HFFc6 (cell line): ENCODE data around the gene THRAP3. TPM values are rescaled to one million over a fixed set of nuclear protein-coding genes. Genes with fewer than 3 reads are reported as not detected.
A peak's percentile ranks its signal among the peaks of the same experiment; 100 is the strongest.

Source experiments
- DNase-seq: peaks from one replicate; pipeline ENCODE4 v3.0.0-alpha.2; 2018
- H3K27ac Mint-ChIP-seq: 2 replicates; pipeline ENCODE4 v1.8.0; 2020; ENCODE audit warnings: mild to moderate bottlenecking, mixed read lengths
- H3K27me3 Mint-ChIP-seq: 2 replicates; pipeline ENCODE4 v1.8.0; 2021; ENCODE audit warnings: mild to moderate bottlenecking, moderate library complexity, mixed read lengths; ENCODE audit not compliant: insufficient read depth
- H3K36me3 Mint-ChIP-seq: 2 replicates; pipeline ENCODE4 v1.8.0; 2021; ENCODE audit warnings: low read depth, mixed read lengths
- H3K4me1 Mint-ChIP-seq: 2 replicates; pipeline ENCODE4 v1.8.0; 2020; ENCODE audit warnings: low read depth, mixed read lengths
- H3K4me3 Mint-ChIP-seq: 2 replicates; pipeline ENCODE4 v1.8.0; 2020; ENCODE audit warnings: mild to moderate bottlenecking, moderate library complexity, mixed read lengths
- H3K9me3 Mint-ChIP-seq: 2 replicates; pipeline ENCODE4 v1.8.0; 2020; ENCODE audit warnings: mild to moderate bottlenecking, mixed read lengths
- CTCF ChIP-seq: fragments of 200-600 bp; sonication (generic); IDR thresholded peaks from 2 replicates; pipeline ENCODE4 v1.5.0; 2021; ENCODE audit warnings: antibody characterized with exemption, mild to moderate bottlenecking
- total RNA-seq, 6 experiments: library from RNA; stranded (reverse); fragmentation: NEBNext Ultra II Directional; extraction: Animal tissue kit (Norgen Biotek cat#: 25700); gene quantifications; 2 replicates in 1 of 6; 3 replicates in 5 of 6; pipeline ENCODE4 v1.2.3, GENCODE V29; 2021

Gene THRAP3
- total RNA-seq, 6 experiments from 2014 or later, result 116 to 126 (median 121) TPM

- no peak for TF ChIP-seq CTCF
- Mint-ChIP-seq H3K27me3 (peaks cover 2% of the 10 kb centered on the region; the same call in 1 of the 2 replicates), H3K36me3 (peaks cover 46% of the 10 kb centered on the region), H3K27ac (peak overlapping the region; percentile 18), H3K4me1 (peaks cover 26% of the 10 kb centered on the region), H3K4me3 (no peak overlapping the region), H3K9me3 (no peaks in the 10 kb centered on the region)
- DNase-seq, result no peak
Observed at GRCh38 chr1:36298640-36299039, 74.4 kb downstream of the THRAP3 start.

- Mint-ChIP-seq H3K4me3 (no peak overlapping the region; the same call in 1 of the 2 replicates), H3K9me3 (no peaks in the 10 kb centered on the region), H3K27ac (peak overlapping the region; percentile 69), H3K36me3 (peaks cover 50% of the 10 kb centered on the region), H3K27me3 (peaks cover 3% of the 10 kb centered on the region; the same call in 1 of the 2 replicates), H3K4me1 (peaks cover 35% of the 10 kb centered on the region)
- no peak for TF ChIP-seq CTCF
- DNase-seq, result peak; percentile 32
Observed at GRCh38 chr1:36300526-36300925, 76.3 kb downstream of the THRAP3 start.

- H3K36me3 Mint-ChIP-seq, result peaks cover 47% of the 10 kb centered on the region
Observed at GRCh38 chr1:36301220-36301619, 77.0 kb downstream of the THRAP3 start.

GRCh38 chr1:36303244-36303643 lies 79.0 kb downstream of the THRAP3 start:
- no peak for TF ChIP-seq CTCF
- Mint-ChIP-seq H3K9me3 (no peaks in the 10 kb centered on the region), H3K27ac (peak overlapping the region; percentile 20; the same call in 1 of the 2 replicates), H3K27me3 (peaks cover 6% of the 10 kb centered on the region), H3K4me1 (peaks cover 49% of the 10 kb centered on the region), H3K36me3 (peaks cover 37% of the 10 kb centered on the region), H3K4me3 (no peak overlapping the region)
- DNase-seq, result no peak

More at GRCh38 chr1:36301220-36301619, 77.0 kb downstream of the THRAP3 start:
- Mint-ChIP-seq H3K27ac (peak overlapping the region; percentile 69), H3K27me3 (peaks cover 3% of the 10 kb centered on the region; the same call in 1 of the 2 replicates), H3K4me3 (no peak overlapping the region), H3K4me1 (peaks cover 39% of the 10 kb centered on the region), H3K9me3 (no peaks in the 10 kb centered on the region)
- TF ChIP-seq CTCF, result no peak
- DNase-seq, result no peak

GRCh38 chr1:36303650-36304360 lies 79.6 kb downstream of the THRAP3 start:
- peaks cover 37% of the 10 kb centered on the region for H3K36me3 Mint-ChIP-seq
- no peak overlapping the region for H3K4me3 Mint-ChIP-seq
- DNase-seq, result no peak

More at GRCh38 chr1:36303650-36304360, 79.6 kb downstream of the THRAP3 start:
- H3K4me1 Mint-ChIP-seq, result peaks cover 49% of the 10 kb centered on the region
- H3K27ac Mint-ChIP-seq, result peak overlapping the region; percentile 20
- H3K9me3 Mint-ChIP-seq, result no peaks in the 10 kb centered on the region
- H3K27me3 Mint-ChIP-seq, result peaks cover 6% of the 10 kb centered on the region
- TF ChIP-seq CTCF, result no peak
